Activated CD4-positive, CD25-positive, alpha-beta regulatory T cell treated with anti-CD3 and anti-CD28 coated beads, Interleukin-2, amount 50 U/mL, for 72 hours (primary cell): ENCODE measurements around the gene VAV2.
"Not testable (repeated sequence)": the region's sequence is repeated elsewhere in the genome, so short reads cannot be mapped to it uniquely, and the experiment has no call there.

ENCODE experiments used
- DNase-seq: peaks from one replicate; pipeline ENCODE4 v3.0.0; 2021

VAV2 gene

GRCh38 chr9:133777068-133777791 lies 214.9 kb downstream of the VAV2 start:
- DNase-seq: no peak

GRCh38 chr9:133775951-133776905 lies 215.9 kb downstream of the VAV2 start:
- DNase-seq: no peak

GRCh38 chr9:133775291-133775690 lies 216.8 kb downstream of the VAV2 start:
- no peak for DNase-seq

- peak; percentile 12 for DNase-seq
These were observed 217.3 kb downstream of the VAV2 start for GRCh38 chr9:133774799-133775198.

GRCh38 chr9:133773889-133774655 lies 218.1 kb downstream of the VAV2 start:
- peak; percentile 22 for DNase-seq

GRCh38 chr9:133772581-133772980 lies 219.5 kb downstream of the VAV2 start:
- peak; percentile 21 for DNase-seq

- peak; percentile 23 for DNase-seq
These were observed 220.3 kb downstream of the VAV2 start for GRCh38 chr9:133771486-133772482.

GRCh38 chr9:133770076-133770777 lies 221.9 kb downstream of the VAV2 start:
- peak; percentile 25 for DNase-seq

GRCh38 chr9:133769511-133770075 lies 222.5 kb downstream of the VAV2 start:
- peak; percentile 8 for DNase-seq

GRCh38 chr9:133768859-133769510 lies 223.1 kb downstream of the VAV2 start:
- DNase-seq: peak; percentile 15

GRCh38 chr9:133768371-133768858 lies 223.7 kb downstream of the VAV2 start:
- peak; percentile 21 for DNase-seq

- no peak for DNase-seq
These were observed 224.5 kb downstream of the VAV2 start for GRCh38 chr9:133767625-133768024.

GRCh38 chr9:133767008-133767407 lies 225.1 kb downstream of the VAV2 start:
- DNase-seq: no peak

- not testable (repeated sequence) for DNase-seq
These were observed 225.9 kb downstream of the VAV2 start for GRCh38 chr9:133766234-133766633.

- peak; percentile 23 for DNase-seq
These were observed 228.6 kb downstream of the VAV2 start for GRCh38 chr9:133763272-133764183.

- DNase-seq: peak; percentile 21
These were observed 229.4 kb downstream of the VAV2 start for GRCh38 chr9:133762488-133763271.

GRCh38 chr9:133761641-133762248 lies 230.4 kb downstream of the VAV2 start:
- peak; percentile 7 for DNase-seq
